ENCODE measurements around the gene CAPN10.
"Not testable (repeated sequence)": the region's sequence is repeated elsewhere in the genome, so short reads cannot be mapped to it uniquely, and the experiment has no call there.

CAPN10 gene

DNA sequence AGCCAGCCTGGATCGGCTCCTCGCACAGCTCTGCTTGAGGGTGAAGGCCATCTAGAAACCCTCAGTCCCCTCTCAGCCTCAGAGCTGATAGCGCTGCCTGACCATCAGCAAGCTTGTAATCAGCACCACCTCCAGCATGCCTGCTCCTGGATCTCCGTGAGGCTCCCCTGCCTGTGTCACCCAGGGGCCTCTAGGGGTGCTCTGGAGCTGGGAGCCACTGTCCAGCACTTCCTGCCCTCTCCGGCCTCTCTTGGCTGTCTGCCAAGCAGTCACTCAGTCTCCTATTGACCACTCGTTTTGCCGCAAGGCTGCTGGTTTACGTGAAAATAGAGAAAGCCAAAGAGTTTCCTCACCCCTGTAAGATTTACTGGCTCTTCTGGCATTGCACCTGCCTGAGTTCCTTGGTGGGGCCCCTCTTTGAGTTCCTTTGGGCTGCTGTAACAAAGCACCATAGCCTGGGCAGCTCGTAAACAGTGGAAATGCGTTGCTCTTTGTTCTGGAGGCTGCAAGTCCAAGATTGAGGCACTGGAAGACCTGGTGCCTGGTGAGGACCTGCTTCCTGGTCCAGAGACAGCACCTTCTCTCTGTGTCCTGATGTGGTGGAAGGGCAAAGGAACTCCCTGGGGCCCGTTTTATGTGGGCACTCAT, 17.9 kb downstream of the CAPN10 start:
- no peak for DNase-seq

DNA sequence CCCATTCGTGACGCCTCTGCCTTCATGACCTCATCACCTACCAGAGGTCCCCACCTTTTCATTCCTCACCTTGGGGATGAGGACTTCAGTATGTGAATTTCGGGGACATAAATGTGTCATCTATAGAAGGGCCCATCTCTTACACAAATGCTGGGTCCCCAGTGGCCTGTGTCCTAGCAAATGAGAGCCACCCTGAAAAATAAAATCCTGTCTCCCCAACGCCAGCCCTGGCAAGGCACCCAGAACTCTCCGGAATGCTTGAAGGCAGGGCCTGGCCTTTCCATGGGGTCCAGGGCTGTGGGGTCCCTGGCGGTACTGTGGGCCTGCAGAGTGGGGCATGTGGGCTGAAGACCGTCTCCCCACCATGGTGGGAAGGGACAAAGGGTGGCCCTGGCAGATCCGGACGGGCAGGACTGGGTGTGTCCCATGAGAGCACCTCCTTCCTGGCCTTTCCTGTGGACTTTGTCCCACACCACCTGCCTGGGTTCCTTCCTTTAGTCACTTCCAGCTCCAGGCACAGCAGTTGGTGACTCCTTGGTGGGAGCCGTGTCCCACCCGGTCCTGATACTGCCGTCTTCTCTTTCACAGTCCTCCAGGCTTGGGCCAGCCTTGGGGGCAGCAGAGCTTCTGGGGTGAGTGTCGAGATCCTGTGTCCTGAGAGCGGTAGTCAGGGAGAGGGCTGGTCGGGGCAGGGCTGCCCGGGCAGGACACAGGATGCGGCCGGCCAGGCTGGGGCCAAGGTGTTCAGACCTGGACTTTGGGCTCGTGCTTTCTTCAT, 18.6 kb downstream of the CAPN10 start:
- DNase-seq, result no peak

DNA sequence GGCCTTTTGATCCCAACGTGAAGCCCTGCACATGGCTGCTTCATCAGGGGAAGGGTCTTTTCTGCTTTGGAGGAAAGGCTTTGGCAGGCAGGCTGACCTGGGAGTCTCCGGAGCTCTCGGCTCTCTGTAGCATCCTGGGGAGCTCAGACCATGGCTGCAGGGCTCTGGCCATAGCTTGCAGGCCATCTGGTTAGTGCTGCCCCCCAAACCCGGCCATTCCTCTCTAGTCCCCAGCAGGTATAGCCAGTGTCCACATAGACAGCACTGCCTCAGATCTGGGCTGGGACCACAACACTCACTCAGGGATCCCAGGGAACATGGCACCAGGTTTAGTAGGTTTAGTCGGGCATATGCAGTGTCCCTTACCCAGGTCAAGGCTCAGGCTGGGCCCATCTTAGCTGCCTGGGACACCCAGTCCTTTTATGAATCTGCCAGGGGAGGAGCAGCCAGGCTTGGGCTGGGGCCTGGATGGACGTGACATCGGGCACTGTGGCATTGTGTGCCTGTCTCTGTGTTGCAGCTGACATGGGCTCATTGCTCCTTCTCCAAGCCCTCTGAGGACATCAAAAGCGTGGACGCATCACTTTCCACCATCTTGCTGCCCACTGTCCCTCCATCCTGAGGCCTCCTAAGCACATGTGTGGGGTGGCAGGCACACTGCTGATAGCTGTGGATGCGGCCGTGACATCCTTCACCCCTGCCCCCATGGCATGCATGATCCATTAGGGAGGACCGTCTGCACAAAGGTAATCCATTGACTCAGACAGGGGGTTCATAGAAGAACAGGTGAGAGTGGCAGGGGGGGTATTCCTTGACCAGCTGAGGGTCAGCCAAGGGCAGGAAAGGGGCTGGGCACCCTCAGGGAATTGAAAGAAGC, 19.6 kb downstream of the CAPN10 start:
- peak; percentile 2 for DNase-seq

DNA sequence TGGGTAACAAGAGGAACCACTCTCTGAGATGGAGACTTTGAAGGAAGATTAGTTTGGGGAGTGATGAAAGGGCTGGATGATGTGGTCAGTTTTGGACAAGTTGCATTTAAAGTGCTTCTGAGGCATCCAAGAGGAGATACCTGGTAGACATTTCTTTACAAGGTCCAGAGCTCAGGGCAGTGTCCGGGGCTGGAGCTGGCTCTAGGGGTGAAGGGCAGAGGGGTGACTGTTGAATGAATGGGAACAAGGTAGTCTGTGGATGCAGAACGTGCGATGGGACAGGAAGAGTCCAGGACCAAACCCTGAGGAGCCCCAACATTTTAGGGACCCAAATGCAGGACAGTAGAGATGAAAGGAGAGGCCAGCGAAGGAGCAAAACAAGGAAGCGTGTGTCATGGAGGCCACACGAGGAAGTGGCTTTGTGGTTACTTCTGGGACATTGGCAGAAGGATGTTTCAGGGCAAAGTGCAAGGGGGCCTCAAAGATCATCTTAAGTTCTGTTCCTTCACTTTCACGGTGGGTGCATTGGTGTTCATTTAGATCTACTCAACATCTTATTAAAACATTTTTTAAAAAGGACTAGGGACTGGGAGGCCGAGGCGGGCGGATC, 25.2 kb downstream of the CAPN10 start:
- no peak for DNase-seq

DNA sequence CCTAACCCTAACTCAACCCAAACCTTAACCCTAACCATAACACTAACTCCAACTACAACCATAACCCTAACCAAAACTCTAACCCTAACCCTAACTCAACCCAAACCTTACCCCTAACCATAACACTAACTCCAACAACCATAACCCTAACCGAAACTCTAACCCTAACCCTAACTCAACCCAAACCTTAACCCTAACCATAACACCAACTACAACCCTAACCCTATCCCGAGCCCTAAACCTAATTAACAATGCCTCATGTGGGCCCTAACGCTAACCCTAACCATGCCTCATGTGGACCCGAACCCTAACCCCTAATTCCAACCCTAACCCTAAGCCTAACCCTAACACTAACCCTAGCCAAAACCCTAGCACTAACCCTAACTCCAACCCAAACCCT, 27.2 kb downstream of the CAPN10 start:
- no peak for DNase-seq

DNA sequence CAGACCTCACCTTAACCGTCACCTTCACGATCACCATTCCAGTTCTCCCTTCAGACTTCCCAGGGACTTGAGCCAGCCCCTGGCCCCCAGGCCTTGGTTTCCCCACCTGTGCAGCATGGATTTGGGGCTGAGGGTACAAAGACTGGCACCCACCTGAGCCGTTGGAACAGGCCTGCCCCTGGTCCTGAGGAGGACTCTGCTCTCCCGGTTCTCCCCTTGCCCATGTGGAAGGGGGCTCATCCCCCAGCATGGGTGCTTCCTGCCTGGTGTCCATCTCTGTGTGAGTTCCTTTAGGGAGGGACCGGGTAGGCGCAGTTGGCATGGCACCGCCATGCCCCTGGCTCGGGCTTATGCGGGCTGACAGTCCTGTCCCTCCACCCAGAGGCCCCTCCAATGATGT, 27.9 kb downstream of the CAPN10 start:
- DNase-seq, result no peak

DNA sequence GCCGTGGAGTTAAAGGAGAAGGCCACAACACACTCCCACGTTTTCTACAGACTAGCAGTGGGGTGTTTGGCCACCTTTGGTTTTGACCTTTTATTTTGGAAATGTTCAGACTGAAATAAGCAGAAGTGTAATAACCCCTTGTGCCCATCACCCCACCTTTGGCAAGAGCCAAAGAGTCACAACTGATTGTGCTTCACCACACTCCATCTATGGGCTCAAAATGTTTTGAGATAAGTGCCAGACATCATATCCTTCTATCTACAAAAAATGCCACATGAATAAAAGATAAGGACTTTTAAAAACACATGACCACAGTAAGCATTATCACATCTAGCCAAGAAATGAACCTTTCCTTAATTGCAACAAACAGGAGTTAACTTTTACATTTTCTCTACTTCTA, 28.9 kb downstream of the CAPN10 start:
- no peak for DNase-seq

DNA sequence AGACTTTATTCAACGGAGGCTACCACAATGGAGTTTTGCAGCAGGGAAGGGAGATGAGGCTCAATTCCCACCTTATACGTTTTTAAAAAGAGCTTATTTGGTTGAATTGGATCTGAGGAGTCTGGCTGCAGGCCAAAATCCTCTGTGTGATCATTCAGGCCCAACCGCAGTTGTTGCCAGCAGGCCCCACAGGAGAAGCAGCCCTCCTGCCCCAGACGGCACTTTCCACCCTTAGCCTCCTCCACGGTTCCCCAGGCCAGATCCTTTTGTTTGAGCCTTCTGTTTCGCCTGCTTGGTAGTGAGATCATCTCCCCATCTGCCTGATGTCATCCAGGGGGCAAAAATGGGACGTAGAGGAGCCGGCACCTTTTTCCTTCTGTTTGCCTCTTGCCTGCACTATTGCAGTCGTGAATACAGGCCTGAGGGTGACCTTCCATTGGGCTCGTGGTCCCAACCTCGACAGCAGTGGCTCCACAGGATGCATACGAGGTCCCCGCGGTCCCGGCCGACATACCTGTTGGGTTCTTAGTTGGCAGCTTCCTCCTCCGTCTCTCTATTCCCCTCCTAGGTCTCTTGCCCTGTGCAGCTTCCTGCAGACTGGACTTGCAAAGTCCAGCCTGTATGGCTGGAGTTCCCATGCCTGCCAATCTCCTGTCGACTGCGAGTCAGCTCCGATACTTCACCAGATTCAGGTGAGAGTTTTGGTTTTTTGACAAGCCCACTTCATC, 29.4 kb downstream of the CAPN10 start:
- DNase-seq, result peak; percentile 3

DNA sequence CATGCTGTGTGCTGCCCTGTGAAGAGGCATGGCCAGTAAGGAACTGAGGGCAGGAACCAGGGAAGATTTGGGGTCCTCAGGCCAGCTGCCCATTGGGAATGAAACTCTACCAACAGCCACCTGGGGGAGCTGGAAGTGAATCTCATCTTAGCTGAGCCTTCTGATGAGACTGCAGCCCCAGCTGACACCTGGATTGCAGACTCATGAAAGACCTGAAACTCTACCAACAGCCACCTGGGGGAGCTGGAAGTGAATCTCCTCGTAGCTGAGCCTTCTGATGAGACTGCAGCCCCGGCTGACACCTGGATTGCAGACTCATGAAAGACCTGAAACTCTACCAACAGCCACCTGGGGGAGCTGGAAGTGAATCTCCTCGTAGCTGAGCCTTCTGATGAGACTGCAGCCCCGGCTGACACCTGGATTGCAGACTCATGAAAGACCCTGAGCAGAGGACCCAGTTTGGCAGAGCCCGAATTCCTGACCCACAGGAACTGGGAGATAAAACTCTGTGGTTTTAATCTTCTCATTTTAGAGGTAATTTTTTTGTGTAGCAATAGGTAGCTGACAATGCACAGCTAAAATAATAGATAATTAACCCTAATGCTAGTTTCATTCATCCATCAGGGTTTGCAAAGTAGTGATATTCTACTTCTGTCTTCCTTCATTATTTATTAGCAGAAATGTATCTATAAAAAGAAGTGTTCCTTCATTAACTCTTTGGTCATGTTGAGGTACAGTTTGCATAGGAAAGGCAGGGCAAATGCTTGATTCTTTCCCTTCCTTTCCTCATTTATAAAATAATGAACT, 30.5 kb downstream of the CAPN10 start:
- DNase-seq, result not testable (repeated sequence)

DNA sequence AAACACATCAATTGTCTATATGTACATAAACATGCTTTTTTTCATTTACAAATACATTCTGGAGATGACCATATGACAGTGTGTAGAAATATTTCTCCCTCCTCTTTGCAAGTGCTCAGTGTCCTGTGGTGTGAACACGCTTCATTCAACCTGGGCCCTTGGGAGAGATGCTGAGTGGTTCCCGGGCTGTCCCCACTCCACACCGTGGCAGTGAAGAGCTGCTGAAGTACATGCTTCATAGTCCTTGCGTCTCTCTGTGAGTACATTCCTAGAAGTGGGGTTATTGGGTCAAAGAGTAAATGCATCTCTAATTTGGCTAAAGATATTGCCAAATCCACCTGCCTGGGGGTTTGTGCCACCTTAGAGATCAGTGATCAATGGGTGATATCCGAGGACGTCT, 32.2 kb downstream of the CAPN10 start:
- DNase-seq, result no peak

DNA sequence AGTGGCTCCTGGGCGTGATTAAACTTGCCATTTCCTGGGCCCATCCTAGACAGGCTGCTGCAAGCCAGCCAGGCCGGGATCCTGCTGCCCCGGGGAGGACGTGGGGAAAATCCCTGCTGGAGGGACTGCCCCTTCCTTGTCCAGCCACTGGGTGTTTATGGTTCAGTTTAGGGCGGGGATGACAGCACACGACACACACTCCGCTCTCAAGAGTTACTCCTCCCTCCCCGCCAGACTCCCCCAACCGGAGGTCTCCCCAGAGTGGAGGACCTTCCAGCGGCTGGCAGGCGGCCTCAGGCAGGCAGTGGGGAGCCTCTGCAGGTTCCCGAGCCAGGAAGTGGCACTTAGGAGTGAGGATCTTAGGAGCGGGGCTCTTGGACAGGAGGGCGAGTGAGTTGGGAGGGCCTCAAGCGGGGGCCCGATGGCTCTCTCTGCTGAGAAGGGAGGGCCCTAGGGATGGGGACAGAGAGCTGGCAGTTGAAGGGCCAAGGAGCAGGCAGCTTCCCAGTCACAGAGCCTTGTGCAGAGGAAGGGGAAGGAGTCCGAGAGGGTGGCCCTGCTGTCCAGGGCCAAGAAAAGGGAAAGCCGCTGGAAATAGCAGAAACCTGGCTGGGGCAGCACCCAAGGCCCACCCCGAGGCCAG, 33.1 kb downstream of the CAPN10 start:
- DNase-seq, result peak; percentile 2

DNA sequence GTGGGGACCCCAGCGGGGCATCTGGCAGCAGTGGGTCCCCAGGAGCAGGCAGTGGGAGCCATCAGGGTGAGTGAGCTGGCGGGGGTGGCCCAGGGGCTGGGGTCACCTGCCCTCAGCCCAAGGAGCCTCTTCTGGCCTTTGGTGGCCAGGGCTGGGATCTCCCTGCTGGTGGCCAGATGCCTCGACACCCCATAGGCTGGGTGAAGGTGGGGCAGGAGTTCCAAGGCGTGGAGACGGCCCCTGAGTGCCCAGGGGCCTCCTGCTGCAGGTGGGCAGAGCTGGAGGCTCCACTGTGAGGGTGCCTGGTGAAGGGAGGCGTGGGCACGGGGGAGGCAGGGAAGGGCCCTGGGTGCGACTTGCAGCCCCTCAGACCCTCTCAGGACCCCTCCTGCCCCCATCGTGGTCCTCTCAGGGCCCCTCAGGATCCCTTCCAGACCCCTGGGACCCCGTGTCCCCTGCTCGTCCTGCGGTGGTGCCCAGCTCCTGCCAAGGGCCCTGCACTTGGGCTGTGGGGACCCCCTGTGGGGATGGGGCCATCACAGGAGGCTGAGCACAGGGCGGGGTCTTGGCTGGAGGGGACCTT, 33.7 kb downstream of the CAPN10 start:
- peak; percentile 3 for DNase-seq

DNA sequence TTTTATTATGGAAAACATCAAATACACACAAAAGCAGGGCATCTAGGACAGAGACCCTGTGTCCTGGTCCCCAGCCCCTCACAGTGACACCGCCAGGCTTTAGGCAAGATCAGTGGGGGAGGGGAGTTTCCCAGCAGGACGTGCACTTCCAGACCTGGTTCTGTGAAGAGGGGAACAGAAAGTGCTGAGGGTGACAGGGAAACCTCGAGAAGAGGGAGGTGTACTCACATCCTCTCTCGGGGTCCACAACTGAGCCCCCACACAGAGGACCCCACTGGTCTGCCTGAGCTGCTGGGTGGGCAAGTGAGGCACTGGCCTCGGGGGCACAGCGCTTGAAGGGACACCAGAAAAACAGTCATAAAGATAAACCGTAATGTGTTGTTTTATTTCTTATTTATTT, 34.3 kb downstream of the CAPN10 start:
- DNase-seq, result peak; percentile 2

DNA sequence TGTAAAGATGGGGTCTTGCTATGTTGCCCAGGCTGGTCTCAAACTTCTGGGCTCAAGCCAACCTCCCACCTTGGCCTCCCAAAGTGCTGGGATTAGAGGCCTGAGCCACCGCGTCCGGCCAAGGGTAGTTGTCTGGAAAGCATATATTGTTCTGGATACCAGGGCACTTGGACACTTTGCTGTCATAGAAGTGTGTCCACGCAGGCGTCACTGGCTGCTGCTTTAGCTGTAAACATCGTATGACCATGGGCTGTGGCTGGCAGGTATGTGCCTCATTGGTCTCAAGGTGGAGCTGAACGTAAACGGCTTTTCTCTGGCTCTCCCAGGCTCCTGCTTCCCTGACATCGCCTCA, 35.5 kb downstream of the CAPN10 start:
- DNase-seq, result peak; percentile 2

DNA sequence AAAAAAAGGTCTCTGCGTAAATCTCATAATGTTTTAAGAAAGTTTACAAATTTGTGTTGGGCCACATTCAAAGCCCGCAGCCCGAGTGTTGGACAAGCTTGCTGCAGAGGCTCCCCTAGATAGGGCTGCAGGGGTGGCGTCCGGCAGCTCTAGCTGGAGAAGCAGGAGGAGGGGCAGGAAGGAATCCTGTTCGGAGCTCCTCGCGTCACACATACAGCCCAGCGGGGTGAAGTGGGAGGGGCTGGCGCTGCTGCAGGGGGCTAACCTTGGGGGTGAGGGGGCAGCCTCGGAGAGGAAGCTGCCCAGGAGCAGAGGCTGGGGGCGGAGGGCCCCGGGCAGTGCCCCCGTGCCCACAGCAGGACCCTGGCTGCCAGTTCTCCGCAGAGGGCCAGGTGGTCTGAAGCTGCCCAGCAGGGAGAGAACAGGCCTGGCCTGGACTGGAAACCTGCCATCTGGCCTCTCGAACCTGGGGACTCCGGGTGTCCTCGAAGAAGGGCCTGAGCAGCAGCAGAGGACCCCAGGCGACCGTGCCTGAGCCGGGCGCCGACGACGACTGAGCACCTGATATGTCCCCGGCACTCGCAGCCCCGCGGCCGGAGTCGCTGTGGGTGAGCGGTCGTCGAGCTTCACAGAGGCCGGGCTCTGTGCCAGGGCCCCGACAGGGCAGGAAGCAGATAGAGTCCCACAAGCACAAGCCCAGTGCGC, 36.1 kb downstream of the CAPN10 start:
- DNase-seq, result peak; percentile 64

DNA sequence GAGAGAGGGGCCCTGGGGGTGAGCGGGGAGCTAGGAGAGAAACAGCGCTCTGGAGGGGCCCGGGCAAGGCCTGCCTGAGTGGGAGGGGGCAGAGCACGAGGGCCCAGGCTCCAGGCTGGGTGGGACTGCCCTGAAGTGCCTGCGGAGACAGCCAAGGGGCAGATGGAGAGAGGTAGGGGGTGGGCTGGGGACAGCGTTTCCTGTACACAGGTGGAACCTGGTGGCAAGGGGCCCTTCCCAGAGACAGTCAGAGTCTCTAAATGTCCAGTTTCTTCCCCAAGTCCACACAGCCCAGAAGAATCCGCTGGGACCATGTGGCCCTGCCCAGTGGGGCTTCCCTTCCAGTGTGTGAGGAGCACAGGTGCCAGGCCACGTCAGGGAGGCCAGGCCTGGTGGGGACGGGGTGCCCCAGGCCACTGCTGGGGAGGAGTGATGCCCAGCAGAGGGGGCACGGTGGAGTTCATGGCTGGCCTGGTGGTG, 37.0 kb downstream of the CAPN10 start:
- DNase-seq, result peak; percentile 8

DNA sequence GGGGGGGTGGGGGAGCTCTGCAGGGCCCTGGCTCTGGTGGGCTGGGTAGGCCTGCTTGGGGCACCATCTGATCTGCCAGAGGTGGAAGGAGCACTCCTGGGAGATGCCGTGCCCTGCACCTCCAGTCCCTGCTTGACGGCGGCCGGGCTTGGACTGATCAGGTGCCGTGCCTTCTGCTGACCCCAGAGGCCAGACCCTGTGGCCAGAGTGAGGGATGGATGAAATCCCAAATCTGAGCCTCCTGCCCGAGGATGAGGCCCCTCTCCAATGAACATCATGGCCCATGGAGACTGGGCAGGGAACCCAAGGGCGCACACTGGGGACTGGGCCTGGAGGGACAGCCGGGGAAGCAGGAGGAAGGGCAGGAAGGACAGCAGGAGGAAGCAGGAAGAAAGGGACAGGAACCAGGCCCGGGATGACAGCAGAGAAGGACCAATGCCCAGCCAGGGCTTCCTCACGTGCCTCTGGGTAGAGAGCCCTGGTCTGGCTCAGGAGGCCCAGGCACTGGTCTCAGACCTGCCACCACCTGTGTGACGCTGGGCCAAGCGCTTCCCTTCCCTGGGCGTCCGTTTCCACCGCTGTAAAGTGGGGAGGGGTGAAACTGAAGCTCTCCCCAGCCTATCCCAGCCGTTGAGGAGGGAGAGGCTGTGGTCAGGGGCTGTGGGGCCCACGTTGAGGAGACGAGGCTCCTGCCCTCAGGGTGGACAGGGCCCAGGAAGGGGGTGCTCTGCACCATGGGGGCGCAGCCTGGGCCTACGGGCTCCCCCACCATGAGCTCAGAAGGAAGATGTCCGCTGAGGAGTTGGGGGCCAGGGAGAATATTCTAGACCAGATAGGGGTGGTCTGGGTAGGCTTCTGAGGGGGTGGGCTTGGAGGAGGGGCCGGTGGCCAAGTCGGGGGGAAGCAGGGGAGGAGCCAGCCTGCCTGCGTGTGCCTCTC, 37.7 kb downstream of the CAPN10 start:
- DNase-seq, result peak; percentile 4

DNA sequence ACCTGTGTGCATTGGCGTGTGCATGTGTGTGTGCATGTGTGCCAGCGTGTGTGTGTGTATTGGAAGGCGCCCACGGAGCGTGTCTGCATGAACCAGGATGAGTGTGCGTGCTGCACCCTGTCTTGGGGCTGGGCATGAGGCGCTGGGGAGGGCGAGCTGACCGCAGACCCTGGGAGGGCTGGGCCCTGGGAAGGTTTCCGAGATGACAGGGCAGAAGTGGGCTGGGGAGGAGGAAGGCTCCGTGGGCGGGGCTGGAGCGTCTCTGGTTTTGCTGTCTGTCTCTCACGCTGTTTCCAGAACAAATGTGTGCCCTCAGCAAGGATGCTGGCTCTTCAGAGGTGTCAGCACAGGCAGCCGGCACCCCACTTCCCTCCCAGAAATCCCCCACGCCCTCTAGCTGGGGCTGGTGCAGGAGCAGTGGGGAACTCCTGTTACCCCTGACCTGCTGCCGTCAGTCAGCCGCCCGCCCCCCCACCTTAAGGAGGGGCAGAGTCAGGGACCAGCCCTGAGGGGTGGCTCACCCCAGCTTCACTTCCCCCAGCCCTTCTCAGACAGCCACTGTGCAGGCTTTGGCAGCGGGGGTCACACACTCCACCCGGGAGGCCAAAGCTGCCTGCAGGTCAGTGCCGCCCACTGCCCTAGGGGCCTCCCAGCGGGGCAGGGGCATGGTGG, 38.6 kb downstream of the CAPN10 start, which contains the start of gene GPR35:
Gene GPR35, plus strand, starts transcription at position 531 of the 672 bp plus-strand sequence. CDS start 4,473 bp downstream, outside the sequence.
- DNase-seq, result peak; percentile 69

Data from activated gamma-delta T cell treated with Interleukin-2 at 50 U/mL for 16 hours (primary cell).